ENCODE measurements around the gene PLEKHM3. TPM values are rescaled to one million over a fixed set of nuclear protein-coding genes. Genes with fewer than 3 reads are reported as not detected.

Gene PLEKHM3
- total and polyA plus RNA-seq, 2 of the 13 experiments (the other 11 are each of a cell fraction or from before 2014, with no cell fraction given), result 4.5 to 4.7 TPM

GRCh38 chr2:207935991-207936370, 89.3 kb downstream of the PLEKHM3 start (continued):
- TF ChIP-seq ZNF292 (CRISPR knock-in tag; IDR thresholded peaks at IDR 0.05; ENCODE audit: borderline replicate concordance, low read depth) (peak; percentile 66; the same call in 1 of the 2 replicates), CEBPG (CRISPR knock-in tag; IDR thresholded peaks at IDR 0.05) (peak; percentile 32; the same call in 1 of the 2 replicates), ZNF770 (CRISPR knock-in tag; IDR thresholded peaks at IDR 0.05) (peak; percentile 94), PAXIP1 (CRISPR knock-in tag; conservative IDR thresholded peaks at IDR 0.05) (peak; percentile 93), HNRNPL (IDR thresholded peaks at IDR 0.05; ENCODE audit: low read depth, low read length) (no peak), RXRB (CRISPR knock-in tag; IDR thresholded peaks at IDR 0.05; ENCODE audit: borderline replicate concordance) (peak; percentile 32; the same call in 1 of the 2 replicates), IRF9 (CRISPR knock-in tag; IDR thresholded peaks at IDR 0.05; ENCODE audit: borderline replicate concordance) (no peak), CCAR2 (optimal IDR thresholded peaks at IDR 0.05; ENCODE audit: low read depth, low read length) (no peak), ELK4 (CRISPR knock-in tag; IDR thresholded peaks at IDR 0.05; ENCODE audit: borderline replicate concordance) (no peak), CREB1 (IDR thresholded peaks at IDR 0.05) (peak; percentile 65), CREB1 (CRISPR knock-in tag; IDR thresholded peaks at IDR 0.05) (peak; percentile 85), ZEB1 (IDR thresholded peaks at IDR 0.05; ENCODE audit: insufficient replicate concordance, low read depth) (peak; percentile 56), ZNF616 (CRISPR knock-in tag; IDR thresholded peaks at IDR 0.05; ENCODE audit: low read depth) (no peak), SNRNP70 (IDR thresholded peaks at IDR 0.05; ENCODE audit: low read depth, low read length) (no peak), HINFP (CRISPR knock-in tag; IDR thresholded peaks at IDR 0.05; ENCODE audit: low read depth) (no peak), ZNF20 (CRISPR knock-in tag; IDR thresholded peaks at IDR 0.05) (no peak), HNRNPLL (IDR thresholded peaks at IDR 0.05; ENCODE audit: low read depth, low read length, poor library complexity, severe bottlenecking) (no peak), TEAD2 (CRISPR knock-in tag; IDR thresholded peaks at IDR 0.05) (no peak), SKI (IDR thresholded peaks at IDR 0.05; ENCODE audit: partially characterized antibody) (no peak), ZBTB43 (CRISPR knock-in tag; conservative IDR thresholded peaks at IDR 0.05) (no peak)

All from HepG2 (cell line).